ENCODE measurements around the gene RAB11FIP4.

- TF ChIP-seq CTCF (IDR thresholded peaks at IDR 0.05) (no peak), POLR2AphosphoS5 (IDR thresholded peaks at IDR 0.05) (no peak), EP300 (IDR thresholded peaks at IDR 0.05) (no peak), POLR2A (IDR thresholded peaks at IDR 0.05) (no peak)
Observed at GRCh38 chr17:31479062-31479408, 87.6 kb downstream of the RAB11FIP4 start.

All from stomach (tissue), 4 donors.